GM21423 (cell line): ENCODE data around the gene TMPRSS11E.
"Not testable (repeated sequence)": the region's sequence is repeated elsewhere in the genome, so short reads cannot be mapped to it uniquely, and the experiment has no call there.

Experiments
- ATAC-seq: cut with Tn5 transposase; IDR thresholded peaks from one replicate; pipeline ENCODE4 v1.9.1; 2021; ENCODE audit warnings: mild to moderate bottlenecking, moderate library complexity; ENCODE audit not compliant: unreplicated experiment

Gene TMPRSS11E

DNA sequence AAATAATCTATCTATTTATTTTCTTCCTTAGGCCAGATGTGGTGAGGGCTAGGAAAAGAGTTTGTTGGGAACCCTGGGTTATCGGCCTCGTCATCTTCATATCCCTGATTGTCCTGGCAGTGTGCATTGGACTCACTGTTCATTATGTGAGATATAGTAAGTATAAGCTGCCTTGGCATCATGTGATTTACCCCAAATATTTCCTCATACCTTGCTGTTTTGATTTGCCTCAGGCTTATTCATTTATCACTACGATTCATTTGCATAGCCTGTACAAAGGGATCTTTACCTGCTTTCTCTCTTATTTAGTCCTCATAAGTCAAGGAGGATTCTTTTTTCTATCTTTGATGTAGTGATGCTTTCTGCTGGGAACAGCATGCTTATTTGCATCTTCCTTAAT lies 14.5 kb downstream of the TMPRSS11E start:
- no peak for ATAC-seq

DNA sequence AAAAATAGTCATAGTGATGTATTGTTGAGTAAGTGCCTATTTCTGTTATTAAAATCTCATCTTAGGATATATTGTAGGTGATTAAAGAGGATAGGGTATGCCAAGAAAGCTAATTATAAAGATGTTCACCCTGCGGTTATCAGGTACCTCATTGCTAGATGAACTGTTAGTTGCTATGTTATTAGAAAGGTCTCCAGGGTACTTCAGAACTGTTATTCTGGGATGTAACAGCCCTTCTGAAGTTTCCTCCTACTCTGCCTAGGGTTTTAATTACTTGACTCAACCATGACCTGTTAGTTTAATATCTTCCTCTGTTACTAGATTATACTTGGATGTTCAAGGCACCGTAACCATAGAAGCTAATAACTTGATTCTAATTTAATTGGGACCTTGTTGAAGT lies 15.4 kb downstream of the TMPRSS11E start:
- no peak for ATAC-seq

- no peak for ATAC-seq
These were observed 16.5 kb downstream of the TMPRSS11E start for GRCh38 chr4:68463796-68464195.

DNA sequence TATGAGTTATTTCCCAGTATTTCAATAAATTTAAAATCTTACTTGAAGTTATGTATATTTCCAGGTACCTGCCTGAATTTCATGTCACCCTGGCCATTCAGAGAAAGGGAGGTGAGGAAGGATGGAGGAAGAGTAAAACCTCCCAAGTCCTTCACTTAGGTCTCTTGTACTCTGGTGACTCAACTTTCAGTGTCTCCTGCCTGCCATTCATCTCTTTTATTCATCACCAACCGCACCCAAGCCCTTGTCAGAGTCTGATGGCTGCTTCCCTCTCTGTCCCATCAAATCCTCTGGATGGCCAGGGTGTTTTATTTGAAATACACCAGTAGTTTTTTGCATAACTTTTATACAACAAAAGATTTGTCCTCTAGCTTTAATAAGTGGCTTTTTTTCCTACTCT lies 17.8 kb downstream of the TMPRSS11E start:
- ATAC-seq: no peak

GRCh38 chr4:68466185-68466584 lies 18.9 kb downstream of the TMPRSS11E start:
- ATAC-seq: no peak

DNA sequence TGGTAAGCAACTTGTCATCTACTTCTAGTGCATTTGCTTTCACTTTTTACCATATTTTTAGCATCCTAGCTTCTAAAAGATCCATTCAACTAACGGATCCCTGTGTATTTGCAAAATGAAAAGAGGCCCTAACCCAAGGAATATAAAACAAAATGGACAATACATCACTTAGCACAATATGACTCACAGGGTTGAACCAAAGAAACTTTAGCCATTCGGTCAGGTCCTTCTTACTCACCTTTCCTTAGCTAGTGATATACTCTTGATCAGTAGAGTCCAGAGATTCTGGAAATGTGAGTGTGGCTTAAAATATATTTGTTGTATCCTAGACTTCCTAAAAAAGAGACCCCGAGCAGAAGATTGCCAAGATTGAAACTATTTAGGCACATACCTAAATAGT lies 19.5 kb downstream of the TMPRSS11E start:
- no peak for ATAC-seq

DNA sequence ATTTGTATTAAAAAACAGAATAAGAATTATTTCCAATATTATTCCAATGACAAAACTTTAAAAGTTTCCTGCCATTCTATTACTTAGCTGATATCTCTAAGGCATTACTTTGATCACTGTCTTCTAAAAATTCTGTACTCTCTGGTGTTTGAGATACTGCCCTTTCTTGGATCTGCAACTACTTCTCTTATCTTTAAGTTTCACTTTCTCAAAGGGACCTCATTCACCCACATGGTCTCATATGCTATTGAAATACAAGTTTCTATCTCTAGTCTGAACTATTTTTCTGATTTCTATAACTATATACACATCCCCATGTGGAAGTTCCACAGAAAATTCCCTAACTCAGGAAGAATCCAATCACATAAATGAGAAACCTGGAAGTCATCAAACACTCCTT lies 22.2 kb downstream of the TMPRSS11E start:
- no peak for ATAC-seq

- no peak for ATAC-seq
These were observed 28.9 kb downstream of the TMPRSS11E start for GRCh38 chr4:68476191-68476590.

- ATAC-seq: no peak
These were observed 42.1 kb downstream of the TMPRSS11E start for GRCh38 chr4:68489338-68489737.

- no peak for ATAC-seq
These were observed 43.7 kb downstream of the TMPRSS11E start for GRCh38 chr4:68490826-68491457.

- peak; percentile 35 for ATAC-seq
These were observed 47.4 kb downstream of the TMPRSS11E start for GRCh38 chr4:68494688-68495087.

DNA sequence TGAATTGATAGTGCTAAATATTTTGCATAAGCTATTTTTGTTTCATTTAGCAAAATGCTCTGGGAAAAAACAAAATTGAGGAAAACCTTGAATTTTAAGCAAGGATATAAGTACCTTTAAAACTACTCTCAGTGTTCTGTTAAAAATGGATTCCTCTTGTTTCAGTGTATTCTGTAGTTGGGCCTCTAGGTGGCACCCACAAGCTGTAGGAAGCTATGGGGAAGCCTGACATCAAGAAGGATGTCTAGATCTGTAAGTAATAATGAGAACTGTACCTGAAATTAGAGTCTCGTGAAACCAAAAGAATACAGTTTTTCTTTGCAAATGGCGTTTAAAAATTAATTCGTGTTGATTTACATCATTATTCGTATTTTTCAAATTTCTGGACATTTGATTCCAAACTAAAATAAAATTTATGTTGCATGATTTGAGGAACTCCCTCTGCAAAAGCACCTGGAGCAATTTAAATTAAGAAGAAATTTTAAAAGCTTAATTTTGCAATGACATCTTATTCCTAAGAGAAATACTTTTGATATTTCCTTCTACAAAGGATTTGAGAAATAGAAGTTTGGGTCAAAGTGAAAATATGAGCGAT lies 51.2 kb downstream of the TMPRSS11E start:
- peak; percentile 93 for ATAC-seq

- no peak for ATAC-seq
These were observed 51.8 kb downstream of the TMPRSS11E start for GRCh38 chr4:68499021-68499420.

DNA sequence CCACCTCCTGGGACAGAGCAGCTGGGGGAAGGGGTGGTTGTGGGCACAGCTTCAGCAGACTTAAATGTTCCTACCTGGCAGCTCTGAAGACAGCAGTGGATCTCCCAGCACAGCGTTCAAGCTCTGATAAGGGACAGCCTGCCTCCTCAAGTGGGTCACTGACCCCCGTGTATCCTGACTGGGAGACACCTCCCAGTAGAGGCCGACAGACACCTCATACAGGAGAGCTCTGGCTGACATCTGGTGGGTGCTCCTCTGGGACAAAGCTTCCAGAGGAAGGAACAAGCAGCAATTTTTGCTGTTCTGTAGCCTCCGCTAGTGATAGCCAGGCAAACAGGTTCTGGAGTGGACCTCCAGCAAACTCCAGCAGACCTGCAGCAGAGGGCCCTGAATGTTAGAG lies 56.2 kb downstream of the TMPRSS11E start:
- not testable (repeated sequence) for ATAC-seq

DNA sequence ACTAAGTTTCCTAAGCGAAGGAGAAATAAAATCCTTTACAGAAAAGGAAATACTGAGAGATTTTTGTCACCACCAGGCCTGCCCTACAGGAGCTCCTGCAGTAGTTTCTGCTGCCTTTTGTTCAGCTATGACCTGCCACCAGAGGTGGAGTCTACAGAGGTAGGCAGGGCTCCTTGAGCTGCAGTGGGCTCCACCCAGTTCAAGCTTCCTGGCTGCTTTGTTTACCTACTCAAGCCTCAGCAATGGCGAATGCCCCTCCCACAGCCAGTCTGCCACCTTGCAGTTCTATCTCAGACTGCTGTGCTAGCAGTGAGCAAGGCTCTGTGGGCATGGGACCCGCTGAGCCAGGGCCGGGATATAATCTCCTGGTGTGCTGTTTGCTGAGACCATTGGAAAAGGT lies 57.6 kb downstream of the TMPRSS11E start:
- ATAC-seq: not testable (repeated sequence)

DNA sequence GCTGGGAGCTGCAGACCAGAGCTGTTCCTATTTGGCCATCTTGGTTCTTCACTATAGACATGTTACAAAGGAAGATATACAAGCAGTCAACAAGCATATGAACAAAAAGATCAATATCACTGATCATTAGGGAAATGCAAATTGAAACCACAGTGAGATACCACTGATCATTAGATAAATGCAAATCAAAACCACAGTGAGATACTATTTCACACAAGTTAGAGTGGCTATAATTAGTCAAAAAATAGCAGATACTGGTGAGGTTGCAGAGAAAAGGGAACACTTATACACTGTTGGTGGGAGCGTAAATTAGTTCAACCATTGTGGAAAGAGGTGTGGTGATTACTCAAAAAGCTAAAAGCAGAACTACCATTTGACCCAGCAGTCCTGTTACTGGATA lies 58.2 kb downstream of the TMPRSS11E start:
- ATAC-seq: not testable (repeated sequence)

DNA sequence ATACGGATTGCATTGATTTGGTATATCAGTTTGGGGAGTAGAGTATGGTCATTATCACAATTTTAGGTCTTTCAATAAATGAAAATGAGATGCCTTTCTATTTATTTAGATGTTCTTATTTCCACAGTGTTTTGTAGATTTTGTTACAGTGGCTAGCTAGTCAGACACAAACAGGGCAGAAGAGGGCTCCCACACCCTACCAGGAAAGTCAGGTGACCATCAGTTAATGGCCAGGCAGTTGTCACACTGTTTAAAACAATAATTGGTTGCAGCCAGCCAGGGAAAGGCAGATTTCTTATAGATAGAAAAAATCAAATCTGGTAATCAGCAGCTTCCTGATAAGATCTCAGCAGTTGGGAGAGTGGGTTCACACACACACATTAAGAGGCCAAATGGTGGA lies 71.6 kb downstream of the TMPRSS11E start:
- no peak for ATAC-seq

DNA sequence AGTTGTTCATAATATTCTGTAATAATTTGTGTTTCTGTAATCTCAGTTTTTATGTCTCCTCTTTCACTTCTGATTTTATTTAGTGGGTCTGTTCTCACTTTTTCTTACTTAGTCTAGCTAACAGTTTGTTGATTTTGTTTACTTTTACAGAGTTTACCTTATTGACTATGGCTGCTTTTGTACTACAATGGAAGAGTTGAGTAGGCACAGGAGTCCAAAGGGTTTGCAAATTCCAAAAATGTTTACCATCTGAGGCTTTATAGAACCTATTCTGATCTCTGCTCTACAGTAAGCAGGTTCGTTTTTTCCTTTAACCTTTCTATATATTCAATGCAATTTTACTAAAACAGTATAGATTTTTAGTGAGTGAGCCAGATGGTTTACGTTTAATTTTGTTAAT lies 73.7 kb downstream of the TMPRSS11E start:
- no peak for ATAC-seq

DNA sequence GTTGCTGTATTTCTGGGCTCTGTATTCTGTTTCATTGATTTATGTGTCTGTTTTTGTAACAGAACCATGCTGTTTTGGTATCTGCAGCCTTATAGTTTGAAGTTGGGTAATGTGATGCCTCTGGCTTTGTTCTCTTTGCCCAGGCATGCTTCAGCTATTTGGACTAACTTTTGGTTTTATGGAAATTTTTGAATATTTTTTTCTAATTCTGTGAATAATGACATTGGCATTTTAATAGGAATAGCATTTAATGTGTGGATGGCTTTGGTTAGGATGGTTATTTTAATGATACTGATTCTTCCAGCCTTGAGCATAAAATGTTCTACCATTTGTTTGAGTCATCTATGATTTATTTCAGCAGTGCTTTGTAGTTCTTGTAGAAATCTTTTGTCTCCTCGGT lies 75.0 kb downstream of the TMPRSS11E start:
- ATAC-seq: not testable (repeated sequence)

DNA sequence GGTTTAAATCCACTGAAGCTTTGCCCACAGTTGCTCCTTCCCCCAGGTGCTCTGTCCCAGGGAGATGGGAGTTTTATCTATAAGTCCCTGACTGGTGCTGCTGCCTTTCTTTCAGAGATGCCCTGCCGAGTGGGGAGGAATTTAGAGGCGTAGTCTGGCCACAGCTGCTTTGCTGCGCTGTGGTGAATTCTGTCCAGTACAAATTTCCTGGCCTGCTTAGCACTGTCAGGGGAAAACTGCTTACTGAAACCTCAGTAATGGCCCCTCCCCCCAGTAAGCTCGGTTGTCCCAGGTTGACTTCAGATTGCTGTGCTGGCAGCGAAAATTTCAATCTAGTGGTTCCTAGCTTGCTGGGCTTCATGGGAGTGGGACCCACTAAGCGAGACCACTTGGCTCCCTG lies 88.7 kb downstream of the TMPRSS11E start:
- no peak for ATAC-seq

GRCh38 chr4:68536375-68536774 lies 89.1 kb downstream of the TMPRSS11E start:
- no peak for ATAC-seq

GRCh38 chr4:68542742-68543141 lies 95.5 kb downstream of the TMPRSS11E start:
- not testable (repeated sequence) for ATAC-seq
